Memory B cell (primary cell): ENCODE results near the gene VIL1.

ENCODE experiments used
- ATAC-seq: fragments of 150-1000 bp; cut with Tn5 transposase; 2 replicates; pipeline ENCODE4 v1.10.0; 2021; ENCODE audit warnings: low read depth, mild to moderate bottlenecking, moderate library complexity
- DNase-seq, 2 donors: peaks; one replicate each; pipeline ENCODE4 v3.0.0; 2022; ENCODE audit warnings: low spot score in 2 of 2
- H3K27ac Mint-ChIP-seq: one replicate; pipeline ENCODE4 v1.8.0; 2022; ENCODE audit warnings: mild to moderate bottlenecking, moderate library complexity, mixed read lengths
- H3K27me3 Mint-ChIP-seq: one replicate; pipeline ENCODE4 v1.8.0; 2022; ENCODE audit warnings: mixed read lengths
- H3K36me3 Mint-ChIP-seq: one replicate; pipeline ENCODE4 v1.8.0; 2022; ENCODE audit warnings: mild to moderate bottlenecking, mixed read lengths
- H3K4me1 Mint-ChIP-seq: one replicate; pipeline ENCODE4 v1.8.0; 2022; ENCODE audit warnings: mixed read lengths
- H3K4me3 Mint-ChIP-seq: one replicate; pipeline ENCODE4 v1.8.0; 2022; ENCODE audit warnings: mild to moderate bottlenecking, moderate library complexity, mixed read lengths
- H3K9me3 Mint-ChIP-seq: one replicate; pipeline ENCODE4 v1.8.0; 2022; ENCODE audit warnings: mixed read lengths

Gene VIL1

GRCh38 chr2:218458598-218458997 is 39.7 kb downstream of the VIL1 start:
- peaks cover 37% of the 10 kb centered on the region for H3K36me3 Mint-ChIP-seq
- no peak for DNase-seq
- H3K9me3 Mint-ChIP-seq, result peaks cover 6% of the 10 kb centered on the region
- H3K27ac Mint-ChIP-seq, result no peak overlapping the region
- ATAC-seq, result no peak
- no peaks in the 10 kb centered on the region for H3K27me3 Mint-ChIP-seq
- no peak overlapping the region for H3K4me3 Mint-ChIP-seq
- H3K4me1 Mint-ChIP-seq, result no peaks in the 10 kb centered on the region

- Mint-ChIP-seq H3K27me3 (no peaks in the 10 kb centered on the region), H3K27ac (no peak overlapping the region), H3K9me3 (no peaks in the 10 kb centered on the region), H3K36me3 (peaks cover 13% of the 10 kb centered on the region), H3K4me1 (peaks cover 14% of the 10 kb centered on the region), H3K4me3 (no peak overlapping the region)
- no peak for ATAC-seq
- DNase-seq, result no peak
Measured at GRCh38 chr2:218465987-218466633, 47.2 kb downstream of the VIL1 start.

- Mint-ChIP-seq H3K4me1 (peaks cover 24% of the 10 kb centered on the region), H3K27ac (peak overlapping the region; percentile 66), H3K4me3 (peak overlapping the region; percentile 4), H3K36me3 (peaks cover 14% of the 10 kb centered on the region), H3K27me3 (no peaks in the 10 kb centered on the region), H3K9me3 (no peaks in the 10 kb centered on the region)
- DNase-seq (no peak), ATAC-seq (peak; percentile 29)
Measured at GRCh38 chr2:218470448-218470847, 51.5 kb downstream of the VIL1 start.

- no peaks in the 10 kb centered on the region for H3K27me3 Mint-ChIP-seq
- H3K36me3 Mint-ChIP-seq, result peaks cover 14% of the 10 kb centered on the region
- ATAC-seq, result peak; percentile 66
- H3K4me3 Mint-ChIP-seq, result no peak overlapping the region
- no peaks in the 10 kb centered on the region for H3K9me3 Mint-ChIP-seq
- no peak for DNase-seq
- H3K27ac Mint-ChIP-seq, result peak overlapping the region; percentile 66
- H3K4me1 Mint-ChIP-seq, result peaks cover 24% of the 10 kb centered on the region
Measured at GRCh38 chr2:218471036-218471435, 52.1 kb downstream of the VIL1 start.

- ATAC-seq (peak; percentile 32), DNase-seq (no peak)
- peaks cover 14% of the 10 kb centered on the region for H3K36me3 Mint-ChIP-seq
- no peaks in the 10 kb centered on the region for H3K27me3 Mint-ChIP-seq
- peaks cover 20% of the 10 kb centered on the region for H3K4me1 Mint-ChIP-seq
- no peak overlapping the region for H3K4me3 Mint-ChIP-seq
- no peaks in the 10 kb centered on the region for H3K9me3 Mint-ChIP-seq
- H3K27ac Mint-ChIP-seq, result no peak overlapping the region
Measured at GRCh38 chr2:218471982-218472381, 53.1 kb downstream of the VIL1 start.

GRCh38 chr2:218472988-218473387 is 54.1 kb downstream of the VIL1 start:
- Mint-ChIP-seq H3K27ac (no peak overlapping the region), H3K36me3 (peaks cover 18% of the 10 kb centered on the region)
- DNase-seq, result no peak

GRCh38 chr2:218474527-218474926 is 55.6 kb downstream of the VIL1 start:
- H3K27ac Mint-ChIP-seq, result no peak overlapping the region
- no peaks in the 10 kb centered on the region for H3K9me3 Mint-ChIP-seq
- H3K36me3 Mint-ChIP-seq, result peaks cover 23% of the 10 kb centered on the region

More at GRCh38 chr2:218472988-218473387, 54.1 kb downstream of the VIL1 start:
- H3K27me3 Mint-ChIP-seq, result no peaks in the 10 kb centered on the region
- H3K4me3 Mint-ChIP-seq, result no peak overlapping the region
- no peaks in the 10 kb centered on the region for H3K9me3 Mint-ChIP-seq
- peaks cover 20% of the 10 kb centered on the region for H3K4me1 Mint-ChIP-seq
- no peak for ATAC-seq

GRCh38 chr2:218476676-218477075 is 57.8 kb downstream of the VIL1 start:
- Mint-ChIP-seq H3K4me3 (no peak overlapping the region), H3K36me3 (peaks cover 24% of the 10 kb centered on the region), H3K27ac (no peak overlapping the region), H3K4me1 (peaks cover 6% of the 10 kb centered on the region), H3K27me3 (no peaks in the 10 kb centered on the region), H3K9me3 (no peaks in the 10 kb centered on the region)
- ATAC-seq, result no peak
- no peak for DNase-seq

More at GRCh38 chr2:218474527-218474926, 55.6 kb downstream of the VIL1 start:
- no peak for ATAC-seq
- Mint-ChIP-seq H3K4me1 (peaks cover 20% of the 10 kb centered on the region), H3K27me3 (no peaks in the 10 kb centered on the region), H3K4me3 (no peak overlapping the region)
- DNase-seq, result no peak

GRCh38 chr2:218477247-218477646 is 58.3 kb downstream of the VIL1 start:
- Mint-ChIP-seq H3K4me1 (peaks cover 3% of the 10 kb centered on the region), H3K27ac (no peak overlapping the region), H3K27me3 (no peaks in the 10 kb centered on the region), H3K36me3 (peaks cover 22% of the 10 kb centered on the region), H3K4me3 (no peak overlapping the region), H3K9me3 (no peaks in the 10 kb centered on the region)
- DNase-seq, result no peak
- ATAC-seq, result no peak

- H3K4me1 Mint-ChIP-seq, result peaks cover 9% of the 10 kb centered on the region
- peak overlapping the region; percentile 50 for H3K27ac Mint-ChIP-seq
- H3K36me3 Mint-ChIP-seq, result peaks cover 17% of the 10 kb centered on the region
- H3K9me3 Mint-ChIP-seq, result no peaks in the 10 kb centered on the region
- H3K4me3 Mint-ChIP-seq, result no peak overlapping the region
- DNase-seq (no peak), ATAC-seq (no peak)
- H3K27me3 Mint-ChIP-seq, result no peaks in the 10 kb centered on the region
Measured at GRCh38 chr2:218478544-218478943, 59.6 kb downstream of the VIL1 start.

- DNase-seq (no peak), ATAC-seq (no peak)
- H3K4me3 Mint-ChIP-seq, result no peak overlapping the region
- H3K4me1 Mint-ChIP-seq, result peaks cover 9% of the 10 kb centered on the region
- H3K36me3 Mint-ChIP-seq, result peaks cover 17% of the 10 kb centered on the region
- H3K9me3 Mint-ChIP-seq, result no peaks in the 10 kb centered on the region
- H3K27me3 Mint-ChIP-seq, result no peaks in the 10 kb centered on the region
- no peak overlapping the region for H3K27ac Mint-ChIP-seq
Measured at GRCh38 chr2:218479595-218479994, 60.7 kb downstream of the VIL1 start.

GRCh38 chr2:218482651-218483050 is 63.7 kb downstream of the VIL1 start:
- H3K9me3 Mint-ChIP-seq, result no peaks in the 10 kb centered on the region
- H3K36me3 Mint-ChIP-seq, result peaks cover 23% of the 10 kb centered on the region
- no peaks in the 10 kb centered on the region for H3K27me3 Mint-ChIP-seq
- H3K27ac Mint-ChIP-seq, result peak overlapping the region; percentile 47
- H3K4me1 Mint-ChIP-seq, result peaks cover 9% of the 10 kb centered on the region
- DNase-seq (no peak), ATAC-seq (no peak)
- no peak overlapping the region for H3K4me3 Mint-ChIP-seq

GRCh38 chr2:218485986-218486667 is 67.2 kb downstream of the VIL1 start:
- Mint-ChIP-seq H3K4me1 (peaks cover 9% of the 10 kb centered on the region), H3K9me3 (no peaks in the 10 kb centered on the region), H3K36me3 (peaks cover 22% of the 10 kb centered on the region), H3K4me3 (no peak overlapping the region), H3K27me3 (no peaks in the 10 kb centered on the region), H3K27ac (no peak overlapping the region)
- DNase-seq (no peak), ATAC-seq (no peak)

GRCh38 chr2:218500501-218501060 is 81.7 kb downstream of the VIL1 start:
- Mint-ChIP-seq H3K9me3 (no peaks in the 10 kb centered on the region), H3K27ac (no peak overlapping the region), H3K4me3 (no peak overlapping the region), H3K4me1 (no peaks in the 10 kb centered on the region), H3K27me3 (no peaks in the 10 kb centered on the region), H3K36me3 (peaks cover 26% of the 10 kb centered on the region)
- ATAC-seq (no peak), DNase-seq (no peak)
